ACC112 (cell line): ENCODE measurements around the gene LDB3.

Experiments used
- H2AFZ ChIP-seq: fragments of 200-600 bp; sonication (generic); one replicate; pipeline ENCODE4 v1.6.0; 2017; ENCODE audit warnings: antibody characterized with exemption, low read length; ENCODE audit not compliant: unreplicated experiment
- H3K27ac ChIP-seq: fragments of 200-600 bp; sonication (generic); 2 replicates; pipeline ENCODE4 v1.5.1; 2014; ENCODE audit warnings: low read depth, mild to moderate bottlenecking, antibody characterized with exemption, low read length, moderate library complexity
- H3K27me3 ChIP-seq: fragments of 200-600 bp; sonication (generic); 2 replicates; pipeline ENCODE4 v1.6.1; 2014; ENCODE audit warnings: mild to moderate bottlenecking, antibody characterized with exemption, low read length, moderate library complexity, mixed read lengths; ENCODE audit not compliant: insufficient read depth
- H3K36me3 ChIP-seq: fragments of 200-600 bp; sonication (generic); 2 replicates; pipeline ENCODE4 v1.6.1; 2016; ENCODE audit warnings: mild to moderate bottlenecking, antibody characterized with exemption, low read length, moderate library complexity, mixed read lengths; ENCODE audit not compliant: insufficient read depth
- H3K4me1 ChIP-seq: fragments of 200-600 bp; sonication (generic); one replicate; pipeline ENCODE4 v1.6.1; 2016; ENCODE audit warnings: low read length, mixed read lengths; ENCODE audit not compliant: insufficient read depth, unreplicated experiment, control insufficient read depth
- H3K4me3 ChIP-seq: fragments of 200-600 bp; sonication (generic); 2 replicates; pipeline ENCODE4 v1.5.1; 2014; ENCODE audit warnings: mild to moderate bottlenecking, low read depth, low read length
- H3K79me2 ChIP-seq: fragments of 200-600 bp; sonication (generic); one replicate; pipeline ENCODE4 v1.6.0; 2016; ENCODE audit warnings: low read length; ENCODE audit not compliant: control insufficient read depth, unreplicated experiment, insufficient read depth

Gene LDB3

GRCh38 chr10:86651021-86651471 is 17.3 kb upstream of the LDB3 start:
- H3K4me1 ChIP-seq = peaks cover 20% of the 10 kb centered on the region
- H3K79me2 ChIP-seq = no peaks in the 10 kb centered on the region
- no peak overlapping the region for H3K4me3 ChIP-seq
- no peak overlapping the region for H2AFZ ChIP-seq
- H3K27me3 ChIP-seq = no peaks in the 10 kb centered on the region
- no peaks in the 10 kb centered on the region for H3K36me3 ChIP-seq
- H3K27ac ChIP-seq = no peak overlapping the region

DNA sequence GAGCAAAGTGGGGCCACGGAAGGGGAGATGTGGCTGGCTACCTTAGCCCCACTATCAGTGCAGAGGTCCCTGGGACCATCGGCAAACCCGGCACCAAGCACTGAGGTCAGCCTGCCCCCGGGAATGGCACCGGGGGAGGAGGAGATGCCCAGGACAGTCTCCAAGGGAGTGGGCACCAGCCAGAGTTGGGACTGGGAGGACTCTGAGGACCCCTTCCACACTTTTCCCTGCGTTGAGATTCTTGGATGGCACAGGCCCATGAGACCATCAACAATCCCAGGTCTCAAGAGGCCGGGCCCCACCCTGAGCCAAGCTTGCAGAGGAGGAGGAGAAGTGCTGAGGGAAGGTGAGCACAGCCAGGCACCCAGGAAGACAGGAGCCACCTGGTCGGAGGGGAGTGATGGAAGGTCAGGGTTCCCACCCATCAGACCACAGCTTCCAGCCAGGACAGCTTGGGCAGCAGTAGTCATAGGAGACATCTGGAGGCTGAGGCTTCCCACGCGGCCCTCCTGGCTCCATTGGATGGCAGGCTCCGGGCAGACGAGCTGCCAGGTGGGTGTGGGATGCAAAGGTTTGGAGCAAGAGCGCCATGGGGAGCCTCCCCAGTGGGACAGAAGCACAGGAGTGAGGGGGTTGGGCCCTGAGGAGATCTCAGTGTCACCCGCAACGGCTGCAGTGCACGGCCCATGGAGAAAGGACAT is 16.5 kb upstream of the LDB3 start:
- H3K4me3 ChIP-seq = no peak overlapping the region
- H3K79me2 ChIP-seq = no peaks in the 10 kb centered on the region
- H3K27me3 ChIP-seq = no peaks in the 10 kb centered on the region
- no peak overlapping the region for H2AFZ ChIP-seq
- H3K27ac ChIP-seq = no peak overlapping the region
- peaks cover 20% of the 10 kb centered on the region for H3K4me1 ChIP-seq
- H3K36me3 ChIP-seq = no peaks in the 10 kb centered on the region

- Histone ChIP-seq H3K36me3 (no peaks in the 10 kb centered on the region), H3K4me1 (peaks cover 19% of the 10 kb centered on the region), H3K27ac (no peak overlapping the region), H3K79me2 (no peaks in the 10 kb centered on the region), H3K27me3 (no peaks in the 10 kb centered on the region), H2AFZ (no peak overlapping the region), H3K4me3 (no peak overlapping the region)
Observed at GRCh38 chr10:86652361-86653202, 15.7 kb upstream of the LDB3 start.

DNA sequence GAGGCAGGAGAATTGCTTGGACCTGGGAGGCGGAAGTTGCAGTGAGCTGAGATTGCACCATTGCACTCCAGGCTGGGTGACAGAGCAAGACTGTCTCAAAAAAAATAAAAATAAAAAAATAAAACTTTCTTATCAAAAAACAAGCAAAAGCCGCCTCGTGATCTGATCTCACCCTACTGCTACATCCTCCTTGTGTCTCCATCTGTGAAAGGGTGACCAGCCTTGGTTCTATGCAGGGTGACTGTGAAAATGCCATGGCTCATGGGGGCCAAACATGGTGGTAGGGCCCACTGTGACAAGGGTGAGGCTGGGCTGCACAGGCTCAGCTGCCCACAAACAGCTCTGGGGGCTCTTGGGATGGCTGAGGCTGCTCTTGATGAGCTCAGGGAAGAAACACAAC is 14.9 kb upstream of the LDB3 start:
- Histone ChIP-seq H3K4me1 (peaks cover 13% of the 10 kb centered on the region), H3K4me3 (no peak overlapping the region), H3K36me3 (no peaks in the 10 kb centered on the region), H3K27me3 (no peaks in the 10 kb centered on the region), H2AFZ (no peak overlapping the region), H3K27ac (no peak overlapping the region), H3K79me2 (no peaks in the 10 kb centered on the region)

GRCh38 chr10:86653987-86654386 is 14.3 kb upstream of the LDB3 start:
- Histone ChIP-seq H3K36me3 (no peaks in the 10 kb centered on the region), H3K27ac (no peak overlapping the region), H3K4me1 (peaks cover 6% of the 10 kb centered on the region), H3K27me3 (no peaks in the 10 kb centered on the region), H3K79me2 (no peaks in the 10 kb centered on the region), H2AFZ (no peak overlapping the region), H3K4me3 (no peak overlapping the region)

GRCh38 chr10:86654411-86655172 is 13.7 kb upstream of the LDB3 start, which contains the start of gene OPN4:
Gene OPN4, plus strand, starts transcription at chr10:86654547. Its CDS starts 237 bp downstream, at chr10:86654784.
- no peaks in the 10 kb centered on the region for H3K36me3 ChIP-seq
- H2AFZ ChIP-seq = no peak within 1 kb of the TSS
- peaks cover 2% of the 10 kb centered on the region for H3K4me1 ChIP-seq
- no peaks in the 10 kb centered on the region for H3K27me3 ChIP-seq
- no peaks in the 10 kb centered on the region for H3K79me2 ChIP-seq
- no peak within 1 kb of the TSS for H3K4me3 ChIP-seq
- H3K27ac ChIP-seq = no peak within 1 kb of the TSS

GRCh38 chr10:86655173-86655540 is 13.2 kb upstream of the LDB3 start:
- H3K27ac ChIP-seq = no peak overlapping the region
- no peaks in the 10 kb centered on the region for H3K27me3 ChIP-seq
- H3K4me3 ChIP-seq = no peak overlapping the region
- no peaks in the 10 kb centered on the region for H3K79me2 ChIP-seq
- H2AFZ ChIP-seq = no peak overlapping the region
- no peaks in the 10 kb centered on the region for H3K36me3 ChIP-seq
- no peaks in the 10 kb centered on the region for H3K4me1 ChIP-seq

- Histone ChIP-seq H3K36me3 (no peaks in the 10 kb centered on the region), H3K27me3 (no peaks in the 10 kb centered on the region), H3K4me3 (no peak overlapping the region), H3K27ac (no peak overlapping the region), H3K79me2 (no peaks in the 10 kb centered on the region), H3K4me1 (no peaks in the 10 kb centered on the region), H2AFZ (no peak overlapping the region)
Observed at GRCh38 chr10:86655596-86655995, 12.7 kb upstream of the LDB3 start.

DNA sequence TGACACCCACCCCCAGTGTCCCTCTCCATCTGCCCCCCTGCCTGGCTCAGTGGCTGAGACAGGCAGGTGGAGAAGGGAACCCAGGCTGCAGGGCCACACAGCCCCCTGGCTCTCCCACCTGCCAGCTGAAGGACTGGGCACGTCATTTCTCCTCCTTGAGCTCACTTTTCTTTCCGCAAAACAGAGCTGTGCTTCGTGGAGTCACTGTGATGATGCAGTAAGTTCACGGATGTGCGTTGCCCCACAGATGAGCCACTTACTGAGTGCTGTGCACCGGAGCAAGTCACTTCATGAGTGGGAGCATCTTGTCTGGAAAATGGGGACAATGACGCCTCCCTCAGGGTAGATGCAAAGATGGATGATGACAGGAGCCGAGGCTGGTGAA is 11.3 kb upstream of the LDB3 start:
- Histone ChIP-seq H3K36me3 (no peaks in the 10 kb centered on the region), H3K4me1 (no peaks in the 10 kb centered on the region), H3K27ac (no peak overlapping the region), H3K4me3 (no peak overlapping the region), H3K27me3 (no peaks in the 10 kb centered on the region), H3K79me2 (no peaks in the 10 kb centered on the region), H2AFZ (no peak overlapping the region)

DNA sequence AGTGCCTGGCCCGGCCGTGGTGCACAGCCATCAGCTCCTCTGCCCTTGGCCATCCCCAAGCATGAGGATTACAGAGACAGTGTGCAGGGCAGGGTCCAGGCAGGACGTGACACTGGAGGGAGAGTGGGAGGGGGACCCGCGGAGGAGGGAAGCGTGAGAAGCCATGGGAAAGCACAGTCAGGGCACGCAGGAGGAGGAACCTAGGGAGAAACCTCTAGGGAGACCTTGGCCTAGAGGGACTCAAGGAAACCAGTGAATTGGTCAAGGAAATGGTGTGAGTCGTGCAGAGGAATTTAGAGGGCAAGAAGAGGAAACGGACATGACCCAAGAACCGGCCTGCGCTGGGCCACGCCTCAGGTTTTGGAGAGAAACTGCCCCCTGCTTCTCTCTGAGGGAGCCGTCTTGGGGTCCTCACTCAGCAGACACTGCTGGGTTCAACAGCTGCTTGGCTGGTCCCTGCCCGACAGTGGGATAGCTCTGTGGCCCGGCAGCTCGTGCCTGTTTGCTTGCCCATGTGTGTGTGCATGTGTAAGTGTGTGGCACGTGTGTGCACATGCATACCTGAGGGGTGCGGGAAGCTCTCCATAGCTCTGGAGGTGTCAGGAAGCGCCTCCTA is 10.8 kb upstream of the LDB3 start:
- Histone ChIP-seq H3K36me3 (no peaks in the 10 kb centered on the region), H3K27me3 (no peaks in the 10 kb centered on the region), H3K27ac (no peak overlapping the region), H3K4me3 (no peak overlapping the region), H3K79me2 (no peaks in the 10 kb centered on the region), H3K4me1 (no peaks in the 10 kb centered on the region), H2AFZ (no peak overlapping the region)
